GM12873 (cell line): ENCODE results near the gene ZNF844.

Source experiments
- CTCF ChIP-seq: IDR thresholded peaks from 2 replicates; pipeline ENCODE4 v1.5.1; 2012; ENCODE audit warnings: low read depth, mild to moderate bottlenecking, moderate library complexity, low read length, control low read depth; ENCODE audit not compliant: insufficient read depth; ENCODE audit errors: missing control alignments

Gene ZNF844

GRCh38 chr19:12111176-12111575, 46.6 kb downstream of the ZNF844 start:
- no peak for TF ChIP-seq CTCF

DNA sequence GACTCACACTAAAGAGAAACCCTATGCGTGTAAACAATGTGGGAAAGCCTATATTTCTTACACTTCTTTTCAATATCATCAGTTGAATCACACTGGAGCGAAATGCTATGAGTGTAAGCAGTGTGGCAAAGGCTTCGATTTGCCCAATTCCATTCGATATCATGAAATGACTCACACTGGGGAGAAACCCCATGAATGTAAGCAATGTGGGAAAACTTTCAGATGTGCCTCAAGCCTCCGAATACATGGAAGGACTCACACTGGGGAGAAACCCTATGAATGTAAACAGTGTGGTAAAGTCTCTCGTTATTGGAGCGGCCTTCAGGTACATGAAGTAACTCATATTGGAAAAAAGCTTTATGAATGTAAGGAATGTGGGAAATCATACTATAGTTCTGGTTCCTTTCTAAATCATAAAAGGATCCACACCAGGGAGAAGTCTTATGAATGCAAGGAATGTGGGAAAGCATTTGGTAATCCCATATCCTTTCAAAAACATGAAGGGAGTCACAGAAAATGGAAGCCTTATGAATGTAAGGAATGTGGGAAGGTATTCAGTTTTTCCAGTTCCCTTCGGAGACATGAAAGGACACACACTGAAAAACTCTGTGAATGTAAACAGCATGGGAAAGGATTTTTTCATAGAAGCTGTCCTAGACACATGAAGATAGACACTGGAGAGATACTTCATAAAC, 47.6 kb downstream of the ZNF844 start:
- no peak for TF ChIP-seq CTCF

- TF ChIP-seq CTCF: no peak
These were observed 48.2 kb downstream of the ZNF844 start for GRCh38 chr19:12112701-12113100.

DNA sequence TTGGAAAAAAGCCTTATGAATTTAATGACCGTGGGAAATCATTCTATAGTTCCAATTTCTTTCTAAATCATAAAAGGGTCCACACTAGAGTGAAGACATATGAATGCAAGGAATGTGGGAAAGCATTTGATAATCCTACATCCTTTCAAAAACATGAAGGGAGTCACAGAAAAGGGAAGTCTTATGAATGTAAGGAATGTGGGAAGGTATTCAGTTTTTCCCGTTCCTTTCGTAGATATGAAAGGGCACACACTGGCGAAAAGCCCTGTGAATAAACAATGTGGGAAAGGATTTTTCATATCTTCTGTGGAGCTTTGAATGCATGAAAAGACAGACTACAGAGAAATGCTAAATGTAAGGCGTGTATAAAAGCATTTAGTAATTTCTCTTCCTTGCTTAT, 48.6 kb downstream of the ZNF844 start:
- TF ChIP-seq CTCF: no peak

- TF ChIP-seq CTCF: no peak
These were observed 52.9 kb downstream of the ZNF844 start for GRCh38 chr19:12117201-12117970.

- TF ChIP-seq CTCF: peak; percentile 54
These were observed 62.2 kb downstream of the ZNF844 start for GRCh38 chr19:12126707-12127106.
